Stimulated activated effector memory CD8-positive, alpha-beta T cell treated with anti-CD3 and anti-CD28 coated beads, Interleukin-12 subunit alpha, Interleukin-12 subunit beta, amount 100 ng/mL, for 72 hours (primary cell): Measurements from ENCODE around the gene SHD.
"Not testable (repeated sequence)": the region's sequence is repeated elsewhere in the genome, so short reads cannot be mapped to it uniquely, and the experiment has no call there.

Experiments used
- ATAC-seq: fragments of 150-1000 bp; cut with Tn5 transposase; 2 replicates; pipeline ENCODE4 v1.10.0; 2021
- DNase-seq, 2 donors: peaks; one replicate each; pipeline ENCODE4 v3.0.0; 2021 to 2022; ENCODE audit warnings: low spot score in 2 of 2
- H3K27ac Mint-ChIP-seq: one replicate; pipeline ENCODE4 v1.8.0; 2022; ENCODE audit warnings: mild to moderate bottlenecking, mixed read lengths
- H3K36me3 Mint-ChIP-seq: one replicate; pipeline ENCODE4 v1.8.0; 2022; ENCODE audit warnings: mild to moderate bottlenecking, mixed read lengths
- H3K4me1 Mint-ChIP-seq: one replicate; pipeline ENCODE4 v1.8.0; 2022; ENCODE audit warnings: mixed read lengths
- H3K4me3 Mint-ChIP-seq: one replicate; pipeline ENCODE4 v1.8.0; 2022; ENCODE audit warnings: mild to moderate bottlenecking, mixed read lengths
- H3K9me3 Mint-ChIP-seq: one replicate; pipeline ENCODE4 v1.8.0; 2022; ENCODE audit warnings: mixed read lengths

SHD gene

DNA sequence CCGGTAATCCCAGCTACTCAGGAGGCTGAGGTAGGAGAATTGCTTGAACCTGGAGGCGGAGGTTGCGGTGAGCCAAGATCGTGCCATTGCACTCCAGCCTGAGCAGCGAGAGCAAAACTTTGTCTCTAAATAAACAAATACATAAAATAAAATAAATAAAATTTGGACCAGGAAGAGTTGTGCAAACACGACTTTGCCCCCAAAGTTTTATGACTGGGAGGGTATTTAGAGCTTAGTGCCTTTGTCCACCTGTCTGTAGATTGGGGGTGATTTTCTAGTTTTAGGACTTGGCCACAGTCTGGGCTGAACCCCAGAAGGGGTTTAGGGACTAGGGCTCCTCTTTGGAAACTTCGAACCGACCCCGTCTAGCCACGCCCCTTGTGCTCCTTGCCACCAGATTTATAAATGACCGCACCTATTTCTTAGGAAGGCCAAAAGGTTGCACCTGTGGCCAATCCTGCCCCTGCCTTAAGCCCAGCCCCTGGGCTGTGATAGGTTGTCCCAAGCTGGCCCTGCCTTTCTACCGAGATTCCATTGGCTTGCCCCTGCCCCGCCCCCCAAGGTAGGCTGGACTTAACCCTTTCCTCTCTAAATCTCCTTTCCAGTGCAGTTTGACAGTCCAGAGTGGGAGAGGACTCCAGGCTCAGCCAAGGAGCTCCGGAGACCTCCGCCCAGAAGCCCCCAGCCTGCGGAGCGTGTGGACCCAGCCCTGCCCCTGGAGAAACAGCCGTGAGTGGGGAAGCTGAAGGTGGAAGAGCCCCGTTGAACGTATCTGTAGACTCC lies 5.3 kb downstream of the SHD start:
- Mint-ChIP-seq H3K27ac (no peak overlapping the region), H3K4me3 (no peak overlapping the region), H3K36me3 (peaks cover 6% of the 10 kb centered on the region), H3K9me3 (no peaks in the 10 kb centered on the region), H3K4me1 (peaks cover 6% of the 10 kb centered on the region)
- ATAC-seq: no peak
- no peak for DNase-seq

DNA sequence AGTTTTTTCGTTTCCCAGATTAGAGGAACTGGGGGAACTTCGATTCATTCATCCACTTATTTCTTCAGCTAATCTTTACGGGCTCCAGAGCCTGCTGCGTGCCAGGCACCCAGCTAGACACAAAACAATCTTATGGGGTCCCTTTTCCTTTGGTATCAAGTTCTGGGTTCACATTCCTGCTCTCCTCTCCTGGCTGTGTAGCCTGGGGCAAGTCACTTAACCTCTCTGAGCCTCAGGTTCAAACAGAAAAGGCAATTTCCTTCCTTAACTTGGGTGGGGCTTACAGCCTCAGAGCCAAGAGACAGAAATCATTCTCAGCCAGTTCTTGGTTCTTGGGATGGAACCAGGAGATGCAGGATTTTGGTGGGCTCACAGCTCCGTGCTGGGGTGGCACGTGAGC lies 5.9 kb downstream of the SHD start:
- DNase-seq (no peak), ATAC-seq (no peak)
- H3K9me3 Mint-ChIP-seq: no peaks in the 10 kb centered on the region
- peaks cover 6% of the 10 kb centered on the region for H3K36me3 Mint-ChIP-seq
- H3K4me1 Mint-ChIP-seq: peaks cover under 1% of the 10 kb centered on the region
- no peak overlapping the region for H3K27ac Mint-ChIP-seq
- H3K4me3 Mint-ChIP-seq: no peak overlapping the region

DNA sequence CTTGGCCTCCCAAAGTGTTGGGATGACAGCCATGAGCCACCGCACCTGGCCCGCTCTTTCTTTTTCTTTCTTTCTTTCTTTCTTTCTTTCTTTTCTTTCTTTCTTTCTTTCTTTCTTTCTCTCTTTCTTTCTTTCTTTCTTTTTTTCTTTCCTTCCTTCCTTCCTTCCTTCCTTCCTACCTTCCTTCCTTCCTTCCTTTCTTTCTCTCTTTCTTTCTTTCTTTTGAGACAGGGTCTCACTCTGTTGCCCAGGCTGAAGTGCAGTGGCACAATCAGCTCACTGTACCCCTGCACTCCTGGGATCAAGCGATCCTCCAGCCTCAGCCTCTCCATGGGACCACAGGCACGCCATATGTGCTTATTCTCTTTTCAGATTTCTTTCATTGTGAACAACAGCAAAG lies 7.1 kb downstream of the SHD start:
- not testable (repeated sequence) for H3K9me3 Mint-ChIP-seq, H3K36me3 Mint-ChIP-seq, ATAC-seq, DNase-seq, H3K4me1 Mint-ChIP-seq, H3K4me3 Mint-ChIP-seq, H3K27ac Mint-ChIP-seq

DNA sequence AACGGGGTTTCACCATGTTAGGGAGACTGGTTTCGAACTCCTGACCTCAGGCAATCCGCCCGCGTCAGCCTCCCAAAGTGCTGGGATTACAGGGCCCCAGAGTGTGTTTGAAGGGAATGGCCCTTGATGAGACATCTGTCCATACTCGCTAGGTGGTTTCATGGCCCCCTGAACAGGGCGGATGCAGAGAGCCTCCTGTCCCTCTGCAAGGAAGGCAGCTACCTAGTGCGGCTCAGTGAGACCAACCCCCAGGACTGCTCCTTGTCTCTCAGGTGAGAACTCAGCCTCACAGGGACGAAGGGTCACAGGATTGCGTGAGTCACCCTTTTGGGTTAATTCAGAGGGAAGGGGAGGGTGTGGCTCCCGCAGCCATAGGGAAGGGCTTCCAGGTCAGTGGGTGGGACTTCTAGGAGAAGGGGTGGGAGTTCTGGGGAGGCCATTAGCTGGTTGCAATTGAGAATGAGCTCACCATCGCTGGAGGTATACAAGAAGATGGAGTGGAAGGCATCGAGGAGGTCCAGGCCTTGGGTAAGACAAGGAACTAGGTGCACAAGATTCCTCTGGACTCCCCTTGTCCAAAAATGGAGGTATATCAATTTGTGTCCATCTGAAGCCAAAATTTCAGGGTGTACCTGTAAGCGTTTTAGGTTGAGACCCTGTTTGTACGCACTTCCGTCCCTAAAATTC lies 9.2 kb downstream of the SHD start:
- DNase-seq (no peak), ATAC-seq (no peak)
- Mint-ChIP-seq H3K4me3 (no peak overlapping the region), H3K9me3 (no peaks in the 10 kb centered on the region), H3K4me1 (no peaks in the 10 kb centered on the region), H3K36me3 (peaks cover 5% of the 10 kb centered on the region), H3K27ac (no peak overlapping the region)

DNA sequence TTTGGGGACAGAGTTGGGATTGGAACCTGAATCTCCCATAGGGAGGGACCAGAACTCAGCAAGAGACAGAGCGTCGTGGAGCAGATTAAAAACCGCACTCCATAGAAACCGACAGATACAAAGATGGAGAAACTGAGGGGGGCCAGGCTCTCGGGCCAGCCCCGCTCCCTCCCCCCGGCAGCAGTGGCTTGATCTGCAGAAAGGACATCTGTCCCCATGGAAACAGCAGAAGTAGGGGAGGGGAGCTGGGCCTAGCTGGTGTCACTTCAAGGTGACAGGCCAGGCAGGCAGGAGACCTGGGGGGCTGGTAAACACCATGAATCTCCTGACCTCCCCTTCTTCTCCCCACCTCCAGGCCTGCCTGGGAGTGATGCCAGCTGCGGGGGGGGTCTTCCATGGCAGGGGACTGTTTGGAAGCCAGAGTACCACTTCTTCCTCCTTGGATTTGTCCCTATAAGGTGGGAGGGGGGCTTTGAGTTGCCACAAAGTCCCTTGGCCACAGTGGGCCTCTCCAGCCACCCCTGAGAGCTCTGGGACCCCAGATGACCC lies 12.2 kb downstream of the SHD start:
- H3K27ac Mint-ChIP-seq: no peak overlapping the region
- no peaks in the 10 kb centered on the region for H3K4me1 Mint-ChIP-seq
- H3K9me3 Mint-ChIP-seq: no peaks in the 10 kb centered on the region
- H3K36me3 Mint-ChIP-seq: peaks cover 5% of the 10 kb centered on the region
- ATAC-seq (no peak), DNase-seq (no peak)
- no peak overlapping the region for H3K4me3 Mint-ChIP-seq

GRCh38 chr19:4292515-4292914 lies 13.4 kb downstream of the SHD start:
- no peaks in the 10 kb centered on the region for H3K4me1 Mint-ChIP-seq
- H3K4me3 Mint-ChIP-seq: no peak overlapping the region
- no peak overlapping the region for H3K27ac Mint-ChIP-seq
- H3K36me3 Mint-ChIP-seq: peaks cover 5% of the 10 kb centered on the region
- H3K9me3 Mint-ChIP-seq: no peaks in the 10 kb centered on the region
- ATAC-seq: no peak
- no peak for DNase-seq

DNA sequence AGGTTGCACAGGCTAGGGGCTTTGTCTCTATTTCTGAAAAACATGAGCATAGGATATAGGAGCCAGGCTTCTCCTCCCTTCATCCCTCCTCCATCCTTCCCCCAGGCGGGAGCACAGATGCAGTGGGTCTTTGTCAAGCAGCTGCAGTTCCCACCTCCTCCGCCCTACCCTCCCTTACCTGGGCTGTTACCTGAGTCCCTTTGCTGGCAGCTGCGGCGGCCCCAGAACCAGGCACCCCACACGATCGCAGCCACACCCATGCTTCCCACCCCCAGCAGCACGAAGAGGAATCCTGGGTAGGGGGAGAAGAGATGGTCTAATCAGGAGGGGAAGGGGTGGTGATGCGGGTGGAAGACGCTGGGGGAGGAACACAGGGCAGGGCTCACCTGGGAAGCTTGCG lies 15.3 kb downstream of the SHD start:
- Mint-ChIP-seq H3K4me1 (peaks cover 6% of the 10 kb centered on the region), H3K9me3 (no peaks in the 10 kb centered on the region), H3K4me3 (no peak overlapping the region), H3K27ac (no peak overlapping the region), H3K36me3 (peaks cover 10% of the 10 kb centered on the region)
- no peak for ATAC-seq
- no peak for DNase-seq

DNA sequence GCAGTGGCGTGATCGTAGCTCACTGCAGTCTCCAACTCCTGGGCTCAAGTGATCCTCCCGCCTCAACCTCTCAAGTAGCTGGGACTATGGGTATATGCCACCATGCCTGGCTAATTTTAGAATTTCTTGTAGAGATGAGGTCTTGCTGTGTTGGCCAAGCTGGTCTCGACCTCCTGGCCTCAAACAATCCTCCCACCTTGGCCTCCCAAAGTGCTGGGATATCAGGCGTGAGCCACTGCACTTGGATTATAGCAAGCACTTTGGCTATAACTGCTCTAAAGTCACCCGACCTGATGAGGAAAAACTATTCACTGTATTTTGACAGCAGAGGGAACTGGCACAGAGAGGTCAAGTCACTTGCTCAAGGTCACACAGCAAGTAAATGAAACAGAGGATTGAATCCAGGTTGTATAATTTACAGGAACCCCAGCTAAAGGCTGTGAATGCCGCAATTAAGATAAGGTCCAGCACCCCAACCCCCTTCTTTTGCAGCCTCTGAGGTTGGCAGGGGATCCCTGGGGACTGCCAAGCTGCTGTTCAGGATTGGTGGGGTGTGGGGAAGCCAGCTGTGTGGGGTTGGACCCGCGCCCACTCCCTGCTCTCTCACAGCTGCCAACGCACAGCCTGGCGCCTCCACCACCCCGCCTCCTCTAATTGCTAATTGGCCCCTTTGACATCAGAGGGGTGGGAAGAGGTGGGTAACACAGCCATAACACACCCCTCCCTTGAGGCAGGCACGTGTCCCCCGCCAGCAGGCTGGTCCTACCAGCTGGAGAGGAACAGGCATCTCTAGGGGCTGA lies 17.1 kb downstream of the SHD start:
- no peaks in the 10 kb centered on the region for H3K9me3 Mint-ChIP-seq
- peaks cover 10% of the 10 kb centered on the region for H3K36me3 Mint-ChIP-seq
- DNase-seq (no peak), ATAC-seq (no peak)
- peaks cover 6% of the 10 kb centered on the region for H3K4me1 Mint-ChIP-seq
- no peak overlapping the region for H3K27ac Mint-ChIP-seq
- H3K4me3 Mint-ChIP-seq: no peak overlapping the region

- H3K4me1 Mint-ChIP-seq: peaks cover 22% of the 10 kb centered on the region
- peaks cover 4% of the 10 kb centered on the region for H3K36me3 Mint-ChIP-seq
- DNase-seq: peak in 1 of 2 donors; percentile 62
- H3K9me3 Mint-ChIP-seq: no peaks in the 10 kb centered on the region
- peak overlapping the region; percentile 24 for H3K4me3 Mint-ChIP-seq
- H3K27ac Mint-ChIP-seq: no peak overlapping the region
- ATAC-seq: peak; percentile 96
These were observed 19.1 kb downstream of the SHD start for GRCh38 chr19:4297901-4298809.

- Mint-ChIP-seq H3K36me3 (peaks cover 4% of the 10 kb centered on the region), H3K9me3 (no peaks in the 10 kb centered on the region), H3K4me3 (peak overlapping the region; percentile 24), H3K27ac (no peak overlapping the region), H3K4me1 (peaks cover 30% of the 10 kb centered on the region)
- DNase-seq (no peak), ATAC-seq (peak; percentile 14)
These were observed 19.9 kb downstream of the SHD start for GRCh38 chr19:4298810-4299550.

GRCh38 chr19:4300589-4300988 lies 21.5 kb downstream of the SHD start:
- peak overlapping the region; percentile 66 for H3K4me3 Mint-ChIP-seq
- no peak overlapping the region for H3K27ac Mint-ChIP-seq
- H3K4me1 Mint-ChIP-seq: peaks cover 40% of the 10 kb centered on the region
- no peaks in the 10 kb centered on the region for H3K9me3 Mint-ChIP-seq
- peaks cover 4% of the 10 kb centered on the region for H3K36me3 Mint-ChIP-seq
- no peak for DNase-seq
- ATAC-seq: no peak

GRCh38 chr19:4301590-4302242 lies 22.6 kb downstream of the SHD start:
- Mint-ChIP-seq H3K4me3 (peak overlapping the region; percentile 66), H3K4me1 (peaks cover 41% of the 10 kb centered on the region), H3K27ac (peak overlapping the region; percentile 81), H3K9me3 (no peaks in the 10 kb centered on the region), H3K36me3 (peaks cover 4% of the 10 kb centered on the region)
- ATAC-seq: peak; percentile 14
- no peak for DNase-seq

DNA sequence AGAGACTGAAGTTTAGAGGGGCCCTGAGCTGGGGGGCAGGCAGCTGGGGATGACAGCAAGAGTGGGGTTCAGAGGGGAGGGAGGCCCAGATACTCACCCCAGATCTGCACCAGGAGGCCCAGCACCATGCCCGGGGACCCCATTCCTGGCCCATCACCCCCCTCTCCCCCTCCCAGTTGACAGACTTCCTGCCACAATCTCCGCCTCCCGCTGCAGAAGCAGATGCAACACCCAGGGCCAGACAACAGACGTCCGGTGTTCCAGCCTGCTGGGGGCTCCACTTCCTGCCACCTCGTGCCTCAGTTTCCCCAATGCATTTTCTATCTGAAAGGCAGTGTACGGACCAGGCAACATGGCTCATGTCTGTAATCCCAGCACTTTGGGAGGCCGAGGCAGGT lies 23.2 kb downstream of the SHD start, which contains the start of gene TMIGD2:
TSS of gene TMIGD2 (minus strand) at position 147 of the 398 bp plus-strand sequence. CDS start at position 143, 4 bp downstream.
- H3K36me3 Mint-ChIP-seq: peaks cover 10% of the 10 kb centered on the region
- DNase-seq: no peak
- ATAC-seq: no peak
- H3K9me3 Mint-ChIP-seq: no peaks in the 10 kb centered on the region
- peaks cover 41% of the 10 kb centered on the region for H3K4me1 Mint-ChIP-seq
- H3K27ac Mint-ChIP-seq: peak within 1 kb of the TSS; percentile 81
- peak within 1 kb of the TSS; percentile 66 for H3K4me3 Mint-ChIP-seq
